Sigmoid colon (tissue), 7 donors: ENCODE results near the gene FLT1. TPM values are rescaled to one million over a fixed set of nuclear protein-coding genes. Genes with fewer than 3 reads are reported as not detected.

Experiments used
- DNase-seq: peaks from one replicate; pipeline ENCODE4 v3.0.0-alpha.2; 2019
- H3K27ac ChIP-seq, 4 donors: fragments of 200-600 bp; sonication (generic); one replicate each; pipeline ENCODE4 v1.5.1; 2016 to 2019; ENCODE audit warnings: mild to moderate bottlenecking in 1 of 4
- H3K27me3 ChIP-seq, 3 donors: fragments of 200-600 bp; sonication (generic); one replicate each; pipeline ENCODE4 v1.5.1; 2019; ENCODE audit warnings: mild to moderate bottlenecking in 1 of 3
- H3K36me3 ChIP-seq, 4 donors: fragments of 200-600 bp; sonication (generic); one replicate each; pipeline ENCODE4 v1.5.1; 2016 to 2019
- H3K4me1 ChIP-seq, 4 donors: fragments of 200-600 bp; sonication (generic); one replicate each; pipeline ENCODE4 v1.5.1; 2017 to 2019
- H3K4me3 ChIP-seq, 4 donors: fragments of 200-600 bp; sonication (generic); one replicate each; pipeline ENCODE4 v1.5.1; 2017 to 2019; ENCODE audit warnings: mild to moderate bottlenecking in 2 of 4, moderate library complexity in 1 of 4
- H3K9me3 ChIP-seq, 4 donors: fragments of 200-600 bp in 3 of 4; sonication (generic) in 3 of 4; one replicate each; pipeline versions ENCODE4 v1.5.1 to v1.6.1; 2013 to 2019
- CTCF ChIP-seq, 4 experiments: fragments of 450-650 bp in 3 of 4; fragments of 200-600 bp in 1 of 4; IDR thresholded peaks; one replicate each; pipeline ENCODE4 v1.5.1; 2016 to 2019; ENCODE audit warnings: antibody characterized with exemption in 4 of 4, mild to moderate bottlenecking in 3 of 4, moderate library complexity in 2 of 4
- EP300 ChIP-seq, 4 donors: sonication (generic); formaldehyde crosslinking; IDR thresholded peaks; one replicate each; pipeline ENCODE4 v1.6.1; 2017; ENCODE audit warnings: antibody characterized with exemption in 4 of 4
- POLR2A ChIP-seq, 2 donors: fragments of 450-650 bp; IDR thresholded peaks; one replicate each; pipeline ENCODE4 v1.6.1; 2016; ENCODE audit warnings: antibody characterized with exemption in 2 of 2, mild to moderate bottlenecking in 2 of 2, moderate library complexity in 2 of 2
- POLR2AphosphoS5 ChIP-seq, 4 donors: sonication (generic); formaldehyde crosslinking; IDR thresholded peaks; one replicate each; pipeline ENCODE4 v1.6.1; 2017; ENCODE audit warnings: antibody characterized with exemption in 4 of 4
- WGBS, 2 donors: extraction: QIAGEN DNeasy Blood & Tissue Kit; methylation state at CpG; one replicate each; pipeline ENCODE4 v1.1.7; 2013; 5-methylcytosine and 5-hydroxymethylcytosine counted together
- intact Hi-C: fragments of 100-400 bp; cut with DNase I; formaldehyde crosslinking; loops from one replicate; pipeline ENCODE4 v1.15.1; 2023
- polyA plus RNA-seq, 3 donors: library from polyadenylated mRNA; stranded (reverse); fragments of 200-250 nt; gene quantifications; one replicate each; pipeline ENCODE4 v1.2.3, GENCODE V29; 2013
- total RNA-seq, 4 donors: library from RNA; depleted of rRNA; stranded (reverse); fragments of >200 nt; gene quantifications; one replicate each; pipeline ENCODE4 v1.1.0, GENCODE V29; 2016
- donor health status: healthy with polysubstance abuse.
- donor health status: Bipolar disorder and iron deficiency.
- donor health status: healthy.

FLT1 gene
- total and polyA plus RNA-seq, 7 donors = under 0.01 to 18.3 (median 5.7) TPM

GRCh38 chr13:28370448-28370847 lies 124.5 kb downstream of the FLT1 start:
- no peak for DNase-seq
- Histone ChIP-seq H3K27ac (no peak overlapping the region), H3K4me3 (no peak overlapping the region), H3K36me3 (no peaks in the 10 kb centered on the region), H3K27me3 (no peaks in the 10 kb centered on the region), H3K9me3 (no peaks in the 10 kb centered on the region), H3K4me1 (no peaks in the 10 kb centered on the region)
- TF ChIP-seq EP300 (IDR thresholded peaks at IDR 0.05) (no peak), POLR2A (IDR thresholded peaks at IDR 0.05) (no peak), CTCF (IDR thresholded peaks at IDR 0.05) (no peak), POLR2AphosphoS5 (IDR thresholded peaks at IDR 0.05) (no peak)
- intact Hi-C loops = no loop called here
- 42 to 67% methylated on average over 4 of the region's 4 CpGs for WGBS, 2 donors

GRCh38 chr13:28358708-28359107 lies 136.2 kb downstream of the FLT1 start:
- 77 to 87% methylated on average over 2 of the region's 2 CpGs for WGBS, 2 donors
- peaks cover 0 to 11% (median 6%) of the 10 kb centered on the region in 4 donors for H3K4me1 ChIP-seq
- intact Hi-C loops = no loop called here
- no peaks in the 10 kb centered on the region for H3K9me3 ChIP-seq
- no peak overlapping the region for H3K27ac ChIP-seq
- no peaks in the 10 kb centered on the region for H3K36me3 ChIP-seq
- TF ChIP-seq CTCF (IDR thresholded peaks at IDR 0.05) (no peak), POLR2AphosphoS5 (IDR thresholded peaks at IDR 0.05) (no peak), EP300 (IDR thresholded peaks at IDR 0.05) (no peak), POLR2A (IDR thresholded peaks at IDR 0.05) (no peak)
- no peak overlapping the region for H3K4me3 ChIP-seq
- no peaks in the 10 kb centered on the region for H3K27me3 ChIP-seq
- DNase-seq = no peak

GRCh38 chr13:28357911-28358433 lies 137.0 kb downstream of the FLT1 start:
- Histone ChIP-seq H3K4me3 (no peak overlapping the region), H3K4me1 (peaks cover 0 to 11% (median 6%) of the 10 kb centered on the region in 4 donors), H3K9me3 (no peaks in the 10 kb centered on the region), H3K27me3 (no peaks in the 10 kb centered on the region), H3K36me3 (no peaks in the 10 kb centered on the region), H3K27ac (no peak overlapping the region)
- TF ChIP-seq CTCF (IDR thresholded peaks at IDR 0.05) = no peak
- no peak for TF ChIP-seq EP300 (IDR thresholded peaks at IDR 0.05)
- TF ChIP-seq POLR2A (IDR thresholded peaks at IDR 0.05) = no peak
- no peak for TF ChIP-seq POLR2AphosphoS5 (IDR thresholded peaks at IDR 0.05)
- intact Hi-C loops = no loop called here
- 78 to 88% methylated on average over 4 of the region's 4 CpGs for WGBS, 2 donors
- DNase-seq = no peak

GRCh38 chr13:28357247-28357825 lies 137.6 kb downstream of the FLT1 start:
- no peaks in the 10 kb centered on the region for H3K27me3 ChIP-seq
- DNase-seq = no peak
- WGBS, 2 donors = 69 to 77% methylated on average over 8 of the region's 8 CpGs
- peaks cover 0 to 11% (median 6%) of the 10 kb centered on the region in 4 donors for H3K4me1 ChIP-seq
- H3K9me3 ChIP-seq = no peaks in the 10 kb centered on the region
- no peak for TF ChIP-seq EP300 (IDR thresholded peaks at IDR 0.05)
- TF ChIP-seq POLR2AphosphoS5 (IDR thresholded peaks at IDR 0.05) = no peak
- TF ChIP-seq CTCF (IDR thresholded peaks at IDR 0.05) = no peak
- TF ChIP-seq POLR2A (IDR thresholded peaks at IDR 0.05) = no peak
- H3K36me3 ChIP-seq = no peaks in the 10 kb centered on the region
- no peak overlapping the region for H3K4me3 ChIP-seq
- intact Hi-C loops = no loop called here
- H3K27ac ChIP-seq = no peak overlapping the region
